Left lung (tissue), 10 donors: Measurements from ENCODE around the gene KCNK3. TPM values are rescaled to one million over a fixed set of nuclear protein-coding genes. Genes with fewer than 3 reads are reported as not detected.

Experiments
- ATAC-seq: fragments of 200-7000 bp; cut with Tn5 transposase; one replicate; pipeline ENCODE4 v1.9.1; 2020; ENCODE audit warnings: moderate library complexity
- DNase-seq, 4 donors: peaks; one replicate each; pipeline ENCODE4 v3.0.0-alpha.2; 2013 to 2020
- H3K27ac ChIP-seq, 2 donors: fragments of 200-600 bp; sonication (generic) in 1 of 2; one replicate each; pipeline versions ENCODE4 v1.5.0 to v1.8.0; 2020 to 2021
- H3K27me3 ChIP-seq, 2 donors: fragments of 200-600 bp; sonication (generic) in 1 of 2; one replicate each; pipeline versions ENCODE4 v1.5.0 to v1.8.0; 2020 to 2021
- H3K36me3 ChIP-seq, 2 donors: fragments of 200-600 bp; sonication (generic) in 1 of 2; one replicate each; pipeline versions ENCODE4 v1.5.0 to v1.8.0; 2020 to 2021
- H3K4me1 ChIP-seq, 2 donors: fragments of 200-600 bp; one replicate each; pipeline ENCODE4 v1.8.0; 2021
- H3K4me3 ChIP-seq, 2 donors: fragments of 200-600 bp; sonication (generic) in 1 of 2; one replicate each; pipeline versions ENCODE4 v1.5.0 to v1.8.0; 2020 to 2021; ENCODE audit warnings: mild to moderate bottlenecking in 1 of 2
- H3K9me3 ChIP-seq, 2 donors: fragments of 200-600 bp; sonication (generic) in 1 of 2; one replicate each; pipeline versions ENCODE4 v1.5.0 to v1.8.0; 2020 to 2021
- CTCF ChIP-seq, 2 donors: fragments of 200-600 bp; sonication (generic) in 1 of 2; IDR thresholded peaks; one replicate each; pipeline versions ENCODE4 v1.5.0 to v1.8.0; 2021; ENCODE audit warnings: antibody characterized with exemption in 2 of 2
- intact Hi-C, 2 donors: fragments of 100-400 bp; cut with DNase I; formaldehyde crosslinking; loops; one replicate each; pipeline versions ENCODE4 v1.11.2 to v1.14.2; 2022
- polyA plus RNA-seq, 6 donors: library from polyadenylated mRNA; unstranded; fragments of 120-200 nt; gene quantifications; one replicate each; pipeline ENCODE4 v1.2.1, GENCODE V29; 2013; ENCODE audit not compliant: insufficient read length in 6 of 6
- total RNA-seq, 2 donors: library from RNA; stranded (reverse); fragmentation: NEBNext Ultra II Directional; extraction: Animal tissue kit (Norgen Biotek cat#: 25700); gene quantifications; one replicate each; pipeline ENCODE4 v1.2.1, GENCODE V29; 2021
- donor health status: DM: no; HTN: yes; CAD: no.
- donor health status: DM: no; HTN: no; CAD: no.

Gene KCNK3
- total and polyA plus RNA-seq, 8 donors, result 17.8 to 34.9 (median 28.3) TPM

DNA sequence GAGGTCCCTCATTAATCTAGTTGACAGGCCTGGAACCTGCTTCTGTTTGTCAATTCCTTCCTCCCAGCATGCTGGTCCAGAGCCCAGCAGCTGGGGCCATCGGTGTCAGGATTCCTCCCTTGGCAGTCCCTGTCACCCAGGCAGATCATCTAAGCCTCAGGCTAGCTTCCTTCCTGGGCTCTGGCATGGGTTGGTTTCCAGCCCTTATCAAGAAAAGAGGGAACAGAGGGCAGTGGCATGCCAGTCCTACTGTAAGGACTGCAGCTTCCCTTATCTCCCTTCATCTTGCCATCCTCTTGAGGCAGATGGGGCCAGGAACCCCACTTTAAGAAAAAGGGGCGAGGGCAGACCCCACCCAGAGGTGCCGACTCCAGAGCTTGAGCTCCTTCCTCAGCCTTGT lies 10.9 kb upstream of the KCNK3 start:
- peaks cover 0 to 13% of the 10 kb centered on the region in 2 donors for H3K27me3 ChIP-seq
- intact Hi-C loops, result no loop called here
- no peak overlapping the region for H3K27ac ChIP-seq
- H3K36me3 ChIP-seq, result no peaks in the 10 kb centered on the region
- H3K4me1 ChIP-seq, result no peaks in the 10 kb centered on the region
- no peak overlapping the region for H3K4me3 ChIP-seq
- DNase-seq (no peak), ATAC-seq (no peak)
- TF ChIP-seq CTCF (IDR thresholded peaks at IDR 0.05), result no peak
- H3K9me3 ChIP-seq, result no peaks in the 10 kb centered on the region

DNA sequence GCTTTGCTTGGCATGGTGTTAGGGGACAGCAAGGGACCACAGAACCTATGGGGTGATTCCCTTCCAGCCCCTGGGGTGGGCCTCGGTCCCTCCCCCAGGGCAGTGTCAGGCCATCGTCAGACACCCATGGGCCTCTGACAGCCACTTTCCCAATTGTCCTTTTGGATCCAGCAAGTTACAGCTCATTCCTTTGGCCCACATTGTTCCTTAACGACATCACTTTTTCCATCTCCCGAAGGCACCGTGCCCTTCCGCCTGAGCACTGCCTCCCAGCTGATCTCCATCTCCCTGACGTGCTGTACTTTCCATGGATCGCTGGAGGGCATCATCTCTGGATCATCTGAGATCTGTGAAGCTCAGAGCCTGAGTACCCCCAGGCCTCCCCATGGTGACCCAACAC lies 10.4 kb upstream of the KCNK3 start:
- Histone ChIP-seq H3K36me3 (no peaks in the 10 kb centered on the region), H3K4me1 (no peaks in the 10 kb centered on the region), H3K27me3 (peaks cover 0 to 15% of the 10 kb centered on the region in 2 donors), H3K27ac (no peak overlapping the region), H3K9me3 (no peaks in the 10 kb centered on the region), H3K4me3 (no peak overlapping the region)
- ATAC-seq (no peak), DNase-seq (no peak)
- intact Hi-C loops, result no loop called here
- no peak for TF ChIP-seq CTCF (IDR thresholded peaks at IDR 0.05)

- no peak for TF ChIP-seq CTCF (IDR thresholded peaks at IDR 0.05)
- no peak for ATAC-seq
- Histone ChIP-seq H3K4me1 (no peaks in the 10 kb centered on the region), H3K4me3 (no peak overlapping the region), H3K9me3 (no peaks in the 10 kb centered on the region), H3K27me3 (peaks cover 0 to 15% of the 10 kb centered on the region in 2 donors), H3K27ac (no peak overlapping the region), H3K36me3 (no peaks in the 10 kb centered on the region)
- DNase-seq, result no peak
- intact Hi-C loops, result no loop called here
These were observed 8.9 kb upstream of the KCNK3 start for GRCh38 chr2:26683583-26683982.

GRCh38 chr2:26685341-26685740 lies 7.2 kb upstream of the KCNK3 start:
- no peak overlapping the region for H3K4me3 ChIP-seq
- peaks cover 0 to 22% of the 10 kb centered on the region in 2 donors for H3K27me3 ChIP-seq
- TF ChIP-seq CTCF (IDR thresholded peaks at IDR 0.05), result no peak
- ATAC-seq (no peak), DNase-seq (no peak)
- H3K27ac ChIP-seq, result no peak overlapping the region
- no peaks in the 10 kb centered on the region for H3K9me3 ChIP-seq
- no peaks in the 10 kb centered on the region for H3K4me1 ChIP-seq
- intact Hi-C loops, result no loop called here
- no peaks in the 10 kb centered on the region for H3K36me3 ChIP-seq

- intact Hi-C loops, result no loop called here
- no peak for TF ChIP-seq CTCF (IDR thresholded peaks at IDR 0.05)
- Histone ChIP-seq H3K27me3 (peaks cover 0 to 31% of the 10 kb centered on the region in 2 donors), H3K4me3 (no peak overlapping the region), H3K27ac (no peak overlapping the region), H3K4me1 (no peaks in the 10 kb centered on the region), H3K36me3 (no peaks in the 10 kb centered on the region), H3K9me3 (no peaks in the 10 kb centered on the region)
- peak; percentile 64 for ATAC-seq
- peak in 2 of 4 donors; percentile 49 to 58 for DNase-seq
These were observed 6.3 kb upstream of the KCNK3 start for GRCh38 chr2:26685989-26686839.
